ENCODE results near the gene OR2H1.

GRCh38 chr6:29491574-29491973, 34.6 kb downstream of the OR2H1 start:
- TF ChIP-seq, protein P1, sequence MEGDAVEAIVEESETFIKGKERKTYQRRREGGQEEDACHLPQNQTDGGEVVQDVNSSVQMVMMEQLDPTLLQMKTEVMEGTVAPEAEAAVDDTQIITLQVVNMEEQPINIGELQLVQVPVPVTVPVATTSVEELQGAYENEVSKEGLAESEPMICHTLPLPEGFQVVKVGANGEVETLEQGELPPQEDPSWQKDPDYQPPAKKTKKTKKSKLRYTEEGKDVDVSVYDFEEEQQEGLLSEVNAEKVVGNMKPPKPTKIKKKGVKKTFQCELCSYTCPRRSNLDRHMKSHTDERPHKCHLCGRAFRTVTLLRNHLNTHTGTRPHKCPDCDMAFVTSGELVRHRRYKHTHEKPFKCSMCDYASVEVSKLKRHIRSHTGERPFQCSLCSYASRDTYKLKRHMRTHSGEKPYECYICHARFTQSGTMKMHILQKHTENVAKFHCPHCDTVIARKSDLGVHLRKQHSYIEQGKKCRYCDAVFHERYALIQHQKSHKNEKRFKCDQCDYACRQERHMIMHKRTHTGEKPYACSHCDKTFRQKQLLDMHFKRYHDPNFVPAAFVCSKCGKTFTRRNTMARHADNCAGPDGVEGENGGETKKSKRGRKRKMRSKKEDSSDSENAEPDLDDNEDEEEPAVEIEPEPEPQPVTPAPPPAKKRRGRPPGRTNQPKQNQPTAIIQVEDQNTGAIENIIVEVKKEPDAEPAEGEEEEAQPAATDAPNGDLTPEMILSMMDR (conservative IDR thresholded peaks at IDR 0.05): no peak
- no peak for TF ChIP-seq ZFX (IDR thresholded peaks at IDR 0.05)

Data from C4-2B (cell line).